H9 (cell line): ENCODE results near the gene AGMO. TPM values are rescaled to one million over a fixed set of nuclear protein-coding genes. Genes with fewer than 3 reads are reported as not detected.

Source experiments
- DNase-seq: peaks from one replicate; pipeline ENCODE4 v3.0.0-alpha.2; 2017
- H2AFZ ChIP-seq: one replicate; pipeline ENCODE4 v1.6.1; 2013; ENCODE audit warnings: mild to moderate bottlenecking, low read length, control low read depth, moderate library complexity
- H2AK5ac ChIP-seq: 2 replicates; pipeline ENCODE4 v1.6.1; 2013; ENCODE audit warnings: low read length, control low read depth, mixed read lengths; ENCODE audit not compliant: insufficient read length
- H2BK120ac ChIP-seq: one replicate; pipeline ENCODE4 v1.6.1; 2013; ENCODE audit warnings: low read depth, mild to moderate bottlenecking, low read length, control low read depth, inconsistent platforms; ENCODE audit not compliant: poor library complexity, severe bottlenecking
- H2BK12ac ChIP-seq: 2 replicates; pipeline ENCODE4 v1.6.1; 2013; ENCODE audit warnings: low read length, control low read depth, mixed read lengths, low read depth; ENCODE audit not compliant: insufficient read length
- H2BK15ac ChIP-seq: 2 replicates; pipeline ENCODE4 v1.6.1; 2013; ENCODE audit warnings: low read depth, low read length, control low read depth
- H2BK20ac ChIP-seq: one replicate; pipeline ENCODE4 v1.6.1; 2013; ENCODE audit warnings: low read depth, mild to moderate bottlenecking, low read length, control low read depth, inconsistent platforms; ENCODE audit not compliant: poor library complexity, severe bottlenecking
- H2BK5ac ChIP-seq: 2 replicates; pipeline ENCODE4 v1.6.1; 2013; ENCODE audit warnings: low read length, control low read depth, mixed read lengths; ENCODE audit not compliant: insufficient read length
- H3K14ac ChIP-seq: 2 replicates; pipeline ENCODE4 v1.6.1; 2013; ENCODE audit warnings: low read length, control low read depth; ENCODE audit not compliant: insufficient read depth
- H3K18ac ChIP-seq: 2 replicates; pipeline ENCODE4 v1.6.1; 2013; ENCODE audit warnings: low read depth, mild to moderate bottlenecking, mixed read lengths, low read length, control low read depth; ENCODE audit not compliant: insufficient read length
- H3K23ac ChIP-seq: 2 replicates; pipeline ENCODE4 v1.6.1; 2013; ENCODE audit warnings: low read length, control low read depth, mixed read lengths, low read depth; ENCODE audit not compliant: insufficient read length
- H3K23me2 ChIP-seq: 2 replicates; pipeline ENCODE4 v1.6.1; 2013; ENCODE audit warnings: low read depth, mild to moderate bottlenecking, mixed read lengths, low read length, control low read depth; ENCODE audit not compliant: insufficient read length, poor library complexity, severe bottlenecking
- H3K27ac ChIP-seq: 2 replicates; pipeline ENCODE4 v1.5.1; 2013; ENCODE audit warnings: low read length, control low read depth, mixed read lengths, low read depth; ENCODE audit not compliant: insufficient read length
- H3K27me3 ChIP-seq: 2 replicates; pipeline ENCODE4 v1.6.1; 2013; ENCODE audit warnings: low read length, control low read depth, inconsistent platforms; ENCODE audit not compliant: insufficient read depth
- H3K4ac ChIP-seq: 2 replicates; pipeline ENCODE4 v1.6.1; 2013; ENCODE audit warnings: low read depth, mild to moderate bottlenecking, control low read depth, inconsistent platforms, low read length, moderate library complexity
- H3K4me1 ChIP-seq: 2 replicates; pipeline ENCODE4 v1.6.1; 2013; ENCODE audit warnings: low read length, control low read depth, inconsistent platforms; ENCODE audit not compliant: insufficient read depth
- H3K4me2 ChIP-seq: 2 replicates; pipeline ENCODE4 v1.6.1; 2013; ENCODE audit warnings: low read length, control low read depth, mixed read lengths; ENCODE audit not compliant: insufficient read length, insufficient read depth
- H3K56ac ChIP-seq: 2 replicates; pipeline ENCODE4 v1.6.1; 2013; ENCODE audit warnings: low read depth, mild to moderate bottlenecking, mixed read lengths, low read length, control low read depth; ENCODE audit not compliant: insufficient read length
- H3K79me1 ChIP-seq: 2 replicates; pipeline ENCODE4 v1.6.1; 2013; ENCODE audit warnings: low read depth, mild to moderate bottlenecking, moderate library complexity, low read length, control low read depth, inconsistent platforms; ENCODE audit not compliant: insufficient read depth, poor library complexity, severe bottlenecking
- H3K79me2 ChIP-seq: 2 replicates; pipeline ENCODE4 v1.6.1; 2013; ENCODE audit warnings: low read length, control low read depth, inconsistent platforms; ENCODE audit not compliant: insufficient read depth
- H3K9ac ChIP-seq: 2 replicates; pipeline ENCODE4 v1.6.1; 2013; ENCODE audit warnings: low read length, control low read depth, mixed read lengths; ENCODE audit not compliant: insufficient read length; ENCODE audit errors: extremely low read depth
- H3K9me3 ChIP-seq: one replicate; pipeline ENCODE4 v1.6.1; 2013; ENCODE audit warnings: low read depth, low read length, inconsistent platforms; ENCODE audit not compliant: control insufficient read depth
- H3T11ph ChIP-seq: one replicate; pipeline ENCODE4 v1.6.1; 2013; ENCODE audit warnings: mild to moderate bottlenecking, low read length, control low read depth, inconsistent platforms
- H4K20me1 ChIP-seq: one replicate; pipeline ENCODE4 v1.6.1; 2013; ENCODE audit not compliant: control insufficient read depth, insufficient read length, insufficient read depth
- H4K5ac ChIP-seq: 2 replicates; pipeline ENCODE4 v1.6.1; 2013; ENCODE audit warnings: low read depth, mild to moderate bottlenecking, mixed read lengths, low read length, control low read depth; ENCODE audit not compliant: insufficient read length
- H4K8ac ChIP-seq: replicated peaks from 2 replicates; pipeline ENCODE4 v1.6.1; 2013; ENCODE audit warnings: low read length, control low read depth, mixed read lengths, low read depth; ENCODE audit not compliant: insufficient read length
- H4K91ac ChIP-seq: 2 replicates; pipeline ENCODE4 v1.6.1; 2013; ENCODE audit warnings: low read depth, mild to moderate bottlenecking, moderate library complexity, mixed read lengths, low read length, control low read depth; ENCODE audit not compliant: insufficient read length
- H3K27ac Mint-ChIP-seq, 3 experiments: 2 replicates in 2 of 3; 3 replicates in 1 of 3; pipeline ENCODE4 v1.8.0; 2020 to 2021; ENCODE audit warnings: mixed read lengths in 3 of 3, mild to moderate bottlenecking in 1 of 3, moderate library complexity in 1 of 3
- H3K27me3 Mint-ChIP-seq: 2 replicates; pipeline ENCODE4 v1.8.0; 2021; ENCODE audit warnings: low read depth, mild to moderate bottlenecking, moderate library complexity, mixed read lengths
- H3K36me3 Mint-ChIP-seq, 3 experiments: 2 replicates in 2 of 3; 3 replicates in 1 of 3; pipeline ENCODE4 v1.8.0; 2020 to 2021; ENCODE audit warnings: low read depth in 3 of 3, mixed read lengths in 3 of 3; ENCODE audit not compliant: insufficient read depth in 1 of 3
- H3K4me1 Mint-ChIP-seq, 2 experiments: 2 replicates each; pipeline ENCODE4 v1.8.0; 2020; ENCODE audit warnings: mixed read lengths in 2 of 2
- H3K4me3 Mint-ChIP-seq, 2 experiments: 2 replicates in 1 of 2; 3 replicates in 1 of 2; pipeline ENCODE4 v1.8.0; 2020 to 2021; ENCODE audit warnings: mild to moderate bottlenecking in 2 of 2, mixed read lengths in 2 of 2, moderate library complexity in 1 of 2
- H3K9me3 Mint-ChIP-seq, 2 experiments: 2 replicates in 1 of 2; 3 replicates in 1 of 2; pipeline ENCODE4 v1.8.0; 2020; ENCODE audit warnings: mild to moderate bottlenecking in 2 of 2, mixed read lengths in 2 of 2, moderate library complexity in 1 of 2
- WGBS: extraction: QIAGEN DNeasy Blood & Tissue Kit; methylation state at CpG from one replicate; pipeline ENCODE4 v1.1.7; 2013; ENCODE audit warnings: missing lambda C conversion rate, low lambda C conversion rate, mixed read lengths; ENCODE audit not compliant: insufficient read length; ENCODE audit errors: extremely low coverage; 5-methylcytosine and 5-hydroxymethylcytosine counted together
- total RNA-seq: library from RNA; stranded (reverse); gene quantifications from 2 replicates; pipeline ENCODE4 v1.2.1, GENCODE V29; 2021
- TF ChIP-seq, protein P1 (sequence below): fragments of 200-600 bp; sonication (generic); conservative IDR thresholded peaks from 3 replicates; pipeline ENCODE4 v1.8.0; 2021; ENCODE audit warnings: antibody characterized with exemption, mild to moderate bottlenecking

AGMO gene
- total RNA-seq, 1 experiment from 2014 or later = 0.70 TPM

DNA sequence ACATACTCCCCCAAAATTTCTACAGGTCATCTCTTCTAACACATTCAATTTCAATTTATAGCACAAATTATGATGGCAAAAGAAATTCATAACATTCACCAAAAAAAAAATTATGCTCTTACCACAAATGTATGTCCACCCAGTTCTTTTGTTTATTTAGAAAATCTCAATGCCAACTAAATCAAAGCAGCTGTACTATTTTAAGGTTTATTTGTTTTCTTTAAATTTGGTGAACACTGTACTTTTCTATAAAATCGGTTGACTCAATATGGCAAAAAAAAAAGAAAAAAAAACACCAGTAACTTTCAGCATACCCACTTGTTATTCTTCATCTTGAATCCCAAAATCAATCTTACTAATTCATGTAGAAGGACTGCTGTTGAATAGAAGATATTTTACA lies 225.7 kb downstream of the AGMO start:
- no peak overlapping the region for H3K18ac ChIP-seq
- H3K9ac ChIP-seq = no peak overlapping the region
- H3K56ac ChIP-seq = no peak overlapping the region
- no peaks in the 10 kb centered on the region for H3K27me3 Mint-ChIP-seq
- H4K91ac ChIP-seq = no peak overlapping the region
- TF ChIP-seq, protein P1, sequence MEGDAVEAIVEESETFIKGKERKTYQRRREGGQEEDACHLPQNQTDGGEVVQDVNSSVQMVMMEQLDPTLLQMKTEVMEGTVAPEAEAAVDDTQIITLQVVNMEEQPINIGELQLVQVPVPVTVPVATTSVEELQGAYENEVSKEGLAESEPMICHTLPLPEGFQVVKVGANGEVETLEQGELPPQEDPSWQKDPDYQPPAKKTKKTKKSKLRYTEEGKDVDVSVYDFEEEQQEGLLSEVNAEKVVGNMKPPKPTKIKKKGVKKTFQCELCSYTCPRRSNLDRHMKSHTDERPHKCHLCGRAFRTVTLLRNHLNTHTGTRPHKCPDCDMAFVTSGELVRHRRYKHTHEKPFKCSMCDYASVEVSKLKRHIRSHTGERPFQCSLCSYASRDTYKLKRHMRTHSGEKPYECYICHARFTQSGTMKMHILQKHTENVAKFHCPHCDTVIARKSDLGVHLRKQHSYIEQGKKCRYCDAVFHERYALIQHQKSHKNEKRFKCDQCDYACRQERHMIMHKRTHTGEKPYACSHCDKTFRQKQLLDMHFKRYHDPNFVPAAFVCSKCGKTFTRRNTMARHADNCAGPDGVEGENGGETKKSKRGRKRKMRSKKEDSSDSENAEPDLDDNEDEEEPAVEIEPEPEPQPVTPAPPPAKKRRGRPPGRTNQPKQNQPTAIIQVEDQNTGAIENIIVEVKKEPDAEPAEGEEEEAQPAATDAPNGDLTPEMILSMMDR = no peak
- H3K14ac ChIP-seq = no peak overlapping the region
- no peak overlapping the region for H3K27ac Mint-ChIP-seq
- H2BK5ac ChIP-seq = no peak overlapping the region
- peaks cover 2% of the 10 kb centered on the region; the same call in 1 of the 2 replicates for H3K4me1 ChIP-seq
- no peaks in the 10 kb centered on the region for H3K79me1 ChIP-seq
- peaks cover 4% of the 10 kb centered on the region for H3K9me3 ChIP-seq
- H2BK120ac ChIP-seq = no peak overlapping the region
- H3K4me2 ChIP-seq = no peak overlapping the region
- no peak overlapping the region for H4K8ac ChIP-seq
- H4K20me1 ChIP-seq = no peaks in the 10 kb centered on the region
- no peak overlapping the region for H2AK5ac ChIP-seq
- H3K36me3 Mint-ChIP-seq = peaks cover 3 to 12% (median 6%) of the 10 kb centered on the region in 3 experiments; a peak in 5 of 7 replicates
- no peak overlapping the region for H3K4me3 Mint-ChIP-seq
- no peak overlapping the region for H2BK20ac ChIP-seq
- peaks cover 15 to 16% of the 10 kb centered on the region in 2 experiments for H3K9me3 Mint-ChIP-seq
- H3K23ac ChIP-seq = no peak overlapping the region
- no peaks in the 10 kb centered on the region for H3K27me3 ChIP-seq
- no peak overlapping the region for H4K5ac ChIP-seq
- H3K4ac ChIP-seq = no peak overlapping the region
- H3K4me1 Mint-ChIP-seq = peaks cover 20 to 27% of the 10 kb centered on the region in 2 experiments
- no peak for DNase-seq
- H3K79me2 ChIP-seq = no peaks in the 10 kb centered on the region
- no peaks in the 10 kb centered on the region for H3K23me2 ChIP-seq
- no peak overlapping the region for H3K27ac ChIP-seq
- no peak overlapping the region for H2AFZ ChIP-seq
- no peak overlapping the region for H2BK15ac ChIP-seq
- H2BK12ac ChIP-seq = no peak overlapping the region
- no peak overlapping the region for H3T11ph ChIP-seq
- WGBS = no CpG with 5 or more reads among the region's 1 CpG
